Fibroblast of lung (primary cell): ENCODE data around the gene EMC10. TPM values are rescaled to one million over a fixed set of nuclear protein-coding genes. Genes with fewer than 3 reads are reported as not detected.

Experiments
- DNase-seq, 2 donors: peaks; one replicate each; pipeline versions ENCODE4 v3.0.0 to v3.0.0-alpha.2; 2010; ENCODE audit warnings: low read depth in 2 of 2
- H2AFZ ChIP-seq: 2 replicates; pipeline ENCODE4 v1.5.1; 2012; ENCODE audit warnings: low read length, control low read depth, inconsistent platforms
- H3K27ac ChIP-seq: 2 replicates; pipeline ENCODE4 v1.5.1; 2011; ENCODE audit warnings: low read length, control low read depth; ENCODE audit not compliant: insufficient read depth
- H3K27me3 ChIP-seq: 2 replicates; pipeline ENCODE4 v1.5.1; 2011; ENCODE audit warnings: mild to moderate bottlenecking, low read length; ENCODE audit not compliant: control insufficient read depth, insufficient read depth
- H3K36me3 ChIP-seq: 2 replicates; pipeline ENCODE4 v1.5.1; 2011; ENCODE audit warnings: low read length; ENCODE audit not compliant: control insufficient read depth, insufficient read depth
- H3K4me1 ChIP-seq: 2 replicates; pipeline ENCODE4 v1.5.1; 2011; ENCODE audit warnings: low read length; ENCODE audit not compliant: control insufficient read depth, insufficient read depth; ENCODE audit errors: extremely low read depth
- H3K4me2 ChIP-seq: 2 replicates; pipeline ENCODE4 v1.5.1; 2011; ENCODE audit warnings: low read length, control low read depth; ENCODE audit not compliant: insufficient read depth; ENCODE audit errors: extremely low read depth
- H3K4me3 ChIP-seq, 4 experiments: fragments of 200-600 bp in 1 of 4; sonication (generic) in 1 of 4; replicated peaks in 1 of 4; 2 replicates each; pipeline ENCODE4 v1.5.1; 2011 to 2016; ENCODE audit warnings: low read length in 4 of 4, low read depth in 3 of 4, mild to moderate bottlenecking in 3 of 4, control low read depth in 2 of 4, inconsistent platforms in 1 of 4, mixed read lengths in 1 of 4; ENCODE audit not compliant: insufficient read depth in 1 of 4; ENCODE audit errors: control extremely low read depth in 1 of 4
- H3K79me2 ChIP-seq: 2 replicates; pipeline ENCODE4 v1.5.1; 2012; ENCODE audit warnings: mild to moderate bottlenecking, low read length, inconsistent platforms; ENCODE audit not compliant: control insufficient read depth, insufficient read depth
- H3K9ac ChIP-seq: 2 replicates; pipeline ENCODE4 v1.5.1; 2011; ENCODE audit warnings: mild to moderate bottlenecking, low read length, control low read depth; ENCODE audit not compliant: insufficient read depth
- H3K9me3 ChIP-seq: 2 replicates; pipeline ENCODE4 v1.5.1; 2012; ENCODE audit warnings: low read depth, low read length; ENCODE audit not compliant: control insufficient read depth, insufficient read depth
- H4K20me1 ChIP-seq: 2 replicates; pipeline ENCODE4 v1.5.1; 2011; ENCODE audit warnings: low read length; ENCODE audit not compliant: control insufficient read depth, insufficient read depth; ENCODE audit errors: extremely low read depth
- CTCF ChIP-seq, 2 donors: IDR thresholded peaks in 1 of 2; conservative IDR thresholded peaks in 1 of 2; 1 replicate in 1 of 2; 2 replicates in 1 of 2; pipeline ENCODE4 v1.5.1; 2011 to 2012; ENCODE audit warnings: low read length in 2 of 2, control low read depth in 1 of 2, inconsistent platforms in 1 of 2, low read depth in 1 of 2, mild to moderate bottlenecking in 1 of 2
- EZH2 ChIP-seq: IDR thresholded peaks from 2 replicates; pipeline ENCODE4 v1.5.1; 2012; ENCODE audit warnings: low read length, control low read depth, mild to moderate bottlenecking; ENCODE audit errors: missing control alignments
- polyA plus RNA-seq, 2 donors: library from polyadenylated mRNA; depleted of rRNA in 1 of 2; stranded (reverse) in 1 of 2; unstranded in 1 of 2; fragments of >200 nt; gene quantifications; 2 replicates each; pipeline ENCODE4 v1.2.1, GENCODE V29; 2011 to 2012; ENCODE audit warnings: missing spikeins in 1 of 2
- total RNA-seq: library from RNA; depleted of rRNA; stranded (reverse); fragments of >200 nt; gene quantifications from 2 replicates; pipeline ENCODE4 v1.2.1, GENCODE V29; 2014

EMC10 gene
- total and polyA plus RNA-seq, 2 donors (not counting 1 experiment from before 2014, with no cell fraction given): 40.8 to 42.7 TPM

GRCh38 chr19:50482916-50483315 is 6.6 kb downstream of the EMC10 start:
- H3K9ac ChIP-seq: no peak overlapping the region
- peaks cover 4% of the 10 kb centered on the region for H3K27me3 ChIP-seq
- no peak for DNase-seq
- H3K27ac ChIP-seq: no peak overlapping the region
- H3K4me1 ChIP-seq: no peaks in the 10 kb centered on the region
- no peaks in the 10 kb centered on the region for H3K9me3 ChIP-seq
- H2AFZ ChIP-seq: no peak overlapping the region
- no peak overlapping the region for H3K4me2 ChIP-seq
- TF ChIP-seq EZH2 (no peak), CTCF (conservative IDR thresholded peaks at IDR 0.05 in 1 of 2, IDR thresholded peaks at IDR 0.05 in 1 of 2; ENCODE audit: low read depth in 1 of 2, low read length in 2 of 2) (no peak)
- no peaks in the 10 kb centered on the region for H4K20me1 ChIP-seq
- peaks cover 6% of the 10 kb centered on the region for H3K79me2 ChIP-seq
- H3K36me3 ChIP-seq: peaks cover 9% of the 10 kb centered on the region
- H3K4me3 ChIP-seq: no peak overlapping the region

GRCh38 chr19:50485284-50485955 is 9.1 kb downstream of the EMC10 start:
- Histone ChIP-seq H3K36me3 (peaks cover 5% of the 10 kb centered on the region), H3K4me1 (no peaks in the 10 kb centered on the region), H3K9ac (no peak overlapping the region), H3K27me3 (peaks cover 12% of the 10 kb centered on the region), H3K79me2 (no peaks in the 10 kb centered on the region), H3K4me2 (no peak overlapping the region), H3K4me3 (no peak overlapping the region), H4K20me1 (no peaks in the 10 kb centered on the region), H2AFZ (no peak overlapping the region), H3K27ac (no peak overlapping the region), H3K9me3 (no peaks in the 10 kb centered on the region)
- TF ChIP-seq CTCF (conservative IDR thresholded peaks at IDR 0.05 in 1 of 2, IDR thresholded peaks at IDR 0.05 in 1 of 2; ENCODE audit: low read depth in 1 of 2, low read length in 2 of 2) (no peak), EZH2 (no peak)
- DNase-seq: no peak

- Histone ChIP-seq H3K4me3 (no peak overlapping the region), H4K20me1 (no peaks in the 10 kb centered on the region), H3K4me2 (no peak overlapping the region), H3K27ac (no peak overlapping the region), H3K9me3 (no peaks in the 10 kb centered on the region), H3K79me2 (no peaks in the 10 kb centered on the region), H3K9ac (no peak overlapping the region), H3K4me1 (no peaks in the 10 kb centered on the region), H3K36me3 (no peaks in the 10 kb centered on the region), H3K27me3 (peaks cover 19% of the 10 kb centered on the region), H2AFZ (no peak overlapping the region)
- peak; percentile 20 to 44 for DNase-seq
- TF ChIP-seq EZH2 (no peak), CTCF (conservative IDR thresholded peaks at IDR 0.05 in 1 of 2, IDR thresholded peaks at IDR 0.05 in 1 of 2; ENCODE audit: low read depth in 1 of 2, low read length in 2 of 2) (peak; percentile 38 to 58)
Measured at GRCh38 chr19:50486823-50487515, 10.7 kb downstream of the EMC10 start.
